GM15510 (cell line): ENCODE measurements around the gene SYNE1.

Experiments
- POLR2A ChIP-seq: IDR thresholded peaks from 3 replicates; pipeline ENCODE4 v1.6.1; 2011; ENCODE audit warnings: borderline replicate concordance; ENCODE audit not compliant: insufficient read length; ENCODE audit errors: extremely low read depth

The SYNE1 gene

GRCh38 chr6:152094992-152095592 is 542.1 kb downstream of the SYNE1 start:
- no peak for TF ChIP-seq POLR2A

DNA sequence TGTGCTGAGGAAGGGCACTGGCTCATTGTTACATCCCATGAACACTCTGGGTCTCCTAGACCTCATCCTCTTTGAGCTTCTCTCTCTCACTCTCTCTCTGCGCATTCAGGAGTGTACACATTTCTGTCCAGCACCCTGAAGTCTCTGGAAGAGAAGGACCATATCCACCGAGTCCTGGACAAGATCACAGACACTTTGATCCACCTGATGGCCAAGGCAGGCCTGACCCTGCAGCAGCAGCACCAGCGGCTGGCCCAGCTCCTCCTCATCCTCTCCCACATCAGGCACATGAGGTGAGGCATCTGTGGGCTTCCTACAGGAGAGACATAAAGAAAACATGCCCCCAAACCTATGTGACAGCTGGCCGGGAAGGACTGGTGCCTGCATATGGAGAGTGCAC is 542.9 kb downstream of the SYNE1 start:
- TF ChIP-seq POLR2A, result no peak

DNA sequence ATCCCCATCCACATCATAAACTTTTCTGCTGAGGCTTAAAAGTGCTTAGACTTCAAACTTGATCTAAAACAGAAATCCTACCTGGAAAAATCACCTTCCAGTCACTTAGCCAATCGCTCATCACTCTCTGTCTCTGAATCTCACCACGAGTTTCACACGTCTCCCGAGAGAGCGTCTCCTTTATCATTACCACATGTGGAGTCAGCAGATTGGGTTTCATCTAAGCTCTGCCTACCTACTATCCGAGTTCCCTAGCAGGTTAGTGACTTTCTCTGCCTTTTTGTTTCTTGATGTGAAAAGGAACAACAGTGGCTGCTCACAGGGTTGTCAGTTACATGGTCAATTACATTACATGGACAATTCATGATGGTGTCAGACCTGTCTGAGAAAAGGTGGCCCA is 543.5 kb downstream of the SYNE1 start:
- no peak for TF ChIP-seq POLR2A

GRCh38 chr6:152091851-152092341 is 545.3 kb downstream of the SYNE1 start:
- TF ChIP-seq POLR2A, result no peak

DNA sequence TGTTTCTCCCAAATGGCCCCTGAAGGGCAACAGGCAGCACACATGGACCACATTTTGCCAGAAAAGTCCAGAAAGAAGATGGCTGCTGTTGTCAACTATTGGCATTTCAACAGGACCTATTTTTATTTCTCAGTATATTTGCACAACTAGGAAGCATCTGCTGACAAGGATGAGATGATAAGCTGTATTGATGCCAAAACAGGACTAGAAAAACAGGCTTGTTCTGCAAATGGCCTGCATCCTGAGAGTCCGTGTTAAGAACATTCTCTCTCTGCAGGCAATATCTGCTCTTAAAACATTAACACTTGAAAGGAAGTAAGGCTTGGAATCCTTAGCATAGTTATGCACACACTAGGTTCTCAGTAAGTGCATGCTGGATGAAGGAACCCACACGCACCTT is 546.0 kb downstream of the SYNE1 start:
- no peak for TF ChIP-seq POLR2A

GRCh38 chr6:152089992-152090391 is 547.2 kb downstream of the SYNE1 start:
- TF ChIP-seq POLR2A, result no peak

GRCh38 chr6:152087701-152088100 is 549.5 kb downstream of the SYNE1 start:
- TF ChIP-seq POLR2A, result no peak

- no peak for TF ChIP-seq POLR2A
These were observed 550.1 kb downstream of the SYNE1 start for GRCh38 chr6:152087096-152087495.

GRCh38 chr6:152086223-152086873 is 550.8 kb downstream of the SYNE1 start:
- TF ChIP-seq POLR2A, result no peak

GRCh38 chr6:152085451-152085921 is 551.7 kb downstream of the SYNE1 start:
- TF ChIP-seq POLR2A, result no peak

- no peak for TF ChIP-seq POLR2A
These were observed 558.4 kb downstream of the SYNE1 start for GRCh38 chr6:152078804-152079203.

DNA sequence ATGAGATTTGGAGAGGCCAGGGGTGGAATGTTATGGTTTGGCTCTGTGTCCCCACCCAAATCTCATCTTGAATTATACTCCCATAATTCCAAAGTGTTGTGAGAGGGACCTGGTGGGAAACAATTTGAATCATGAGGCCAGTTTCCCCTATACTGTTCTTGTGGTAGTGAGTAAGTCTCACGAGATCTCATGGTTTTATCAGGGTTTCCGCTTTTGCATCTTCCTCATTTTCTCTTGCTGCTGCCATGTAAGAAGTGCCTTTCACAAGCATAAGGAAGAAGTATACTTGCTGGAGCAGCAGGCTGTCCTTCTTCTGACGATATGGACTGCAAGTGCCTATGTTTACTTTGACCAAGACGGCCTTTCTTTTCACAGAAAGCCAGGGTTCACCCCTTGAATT is 559.2 kb downstream of the SYNE1 start:
- TF ChIP-seq POLR2A, result no peak

- TF ChIP-seq POLR2A, result no peak
These were observed 565.3 kb downstream of the SYNE1 start for GRCh38 chr6:152071843-152072242.
